Measurements from ENCODE around the gene THNSL1. TPM values are rescaled to one million over a fixed set of nuclear protein-coding genes. Genes with fewer than 3 reads are reported as not detected.

The THNSL1 gene
- total RNA-seq, 4 donors from 2014 or later, result 1.3 to 17.2 (median 5.1) TPM

DNA sequence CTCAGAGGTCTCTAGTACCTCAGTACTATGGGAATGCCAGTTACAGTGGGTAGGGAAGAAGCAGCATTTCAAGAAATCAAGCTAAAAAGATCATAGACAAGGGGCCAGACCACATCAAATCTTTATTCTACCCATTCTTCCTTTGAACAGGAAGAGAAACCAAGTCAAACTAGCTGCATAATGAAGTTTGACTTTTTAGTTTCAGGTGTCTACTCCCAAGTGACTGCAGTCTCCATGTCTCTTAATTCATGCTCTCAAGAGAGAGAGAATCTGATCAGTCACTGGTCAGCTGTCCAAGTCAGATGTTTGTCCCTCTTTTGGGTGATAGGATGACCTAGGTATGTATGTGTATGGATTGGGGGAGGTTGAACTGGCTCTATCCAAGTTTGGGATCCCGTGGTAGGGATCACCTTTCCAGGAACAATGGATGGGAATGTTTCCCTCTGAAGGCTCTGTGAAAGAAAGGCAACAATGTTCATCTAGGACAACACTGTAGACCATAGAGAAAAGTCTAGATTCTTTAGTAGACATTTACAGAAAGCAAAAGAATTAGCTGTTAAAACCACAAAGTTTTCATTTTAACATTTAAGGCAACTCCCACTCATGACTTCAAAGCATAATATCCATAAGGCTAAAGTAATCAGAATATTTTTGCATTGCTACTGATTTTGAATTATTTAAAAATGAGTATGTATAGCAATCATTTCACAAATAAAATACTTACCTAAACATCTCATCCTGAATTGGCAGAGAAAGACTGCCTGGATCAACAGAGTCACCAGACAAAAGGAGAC lies 33.9 kb upstream of the THNSL1 start:
- TF ChIP-seq POLR2A (IDR thresholded peaks at IDR 0.05), result no peak
- TF ChIP-seq, protein P1, sequence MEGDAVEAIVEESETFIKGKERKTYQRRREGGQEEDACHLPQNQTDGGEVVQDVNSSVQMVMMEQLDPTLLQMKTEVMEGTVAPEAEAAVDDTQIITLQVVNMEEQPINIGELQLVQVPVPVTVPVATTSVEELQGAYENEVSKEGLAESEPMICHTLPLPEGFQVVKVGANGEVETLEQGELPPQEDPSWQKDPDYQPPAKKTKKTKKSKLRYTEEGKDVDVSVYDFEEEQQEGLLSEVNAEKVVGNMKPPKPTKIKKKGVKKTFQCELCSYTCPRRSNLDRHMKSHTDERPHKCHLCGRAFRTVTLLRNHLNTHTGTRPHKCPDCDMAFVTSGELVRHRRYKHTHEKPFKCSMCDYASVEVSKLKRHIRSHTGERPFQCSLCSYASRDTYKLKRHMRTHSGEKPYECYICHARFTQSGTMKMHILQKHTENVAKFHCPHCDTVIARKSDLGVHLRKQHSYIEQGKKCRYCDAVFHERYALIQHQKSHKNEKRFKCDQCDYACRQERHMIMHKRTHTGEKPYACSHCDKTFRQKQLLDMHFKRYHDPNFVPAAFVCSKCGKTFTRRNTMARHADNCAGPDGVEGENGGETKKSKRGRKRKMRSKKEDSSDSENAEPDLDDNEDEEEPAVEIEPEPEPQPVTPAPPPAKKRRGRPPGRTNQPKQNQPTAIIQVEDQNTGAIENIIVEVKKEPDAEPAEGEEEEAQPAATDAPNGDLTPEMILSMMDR (IDR thresholded peaks at IDR 0.05), result no peak
- Histone ChIP-seq H3K4me1 (peaks cover 0 to 7% of the 10 kb centered on the region in 2 donors), H3K4me3 (no peak overlapping the region), H3K9me3 (no peaks in the 10 kb centered on the region), H3K36me3 (no peaks in the 10 kb centered on the region), H3K27me3 (no peaks in the 10 kb centered on the region), H3K27ac (peak overlapping the region in 1 of 2 donors; percentile 32)
- intact Hi-C loops (cut with DNase I; ENCODE audit: low total_unique reads), result no loop called here
- no peak for DNase-seq

DNA sequence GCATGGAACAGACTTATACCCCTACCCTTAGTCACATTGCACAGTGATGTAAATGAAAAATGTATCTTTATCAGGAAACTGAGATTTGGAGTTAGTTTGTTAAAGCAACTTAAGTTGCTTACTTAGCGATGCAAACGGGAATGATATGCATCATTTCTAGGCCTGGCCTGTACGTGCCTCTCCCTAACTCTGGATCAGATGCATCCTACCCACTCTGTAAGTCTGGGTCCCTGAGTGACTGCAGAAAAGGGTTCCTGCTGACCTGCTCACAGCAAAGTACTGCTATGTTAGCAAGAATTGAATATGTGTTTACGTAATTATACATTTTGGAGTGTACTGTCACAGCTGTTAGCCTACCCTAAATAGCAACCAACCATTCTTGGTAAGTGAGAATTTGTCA lies 33.3 kb upstream of the THNSL1 start:
- no peak overlapping the region for H3K27ac ChIP-seq
- no peak for DNase-seq
- TF ChIP-seq, protein P1 (IDR thresholded peaks at IDR 0.05), result no peak
- no peaks in the 10 kb centered on the region for H3K27me3 ChIP-seq
- no peaks in the 10 kb centered on the region for H3K9me3 ChIP-seq
- no peak overlapping the region for H3K4me3 ChIP-seq
- peaks cover 0 to 1% of the 10 kb centered on the region in 2 donors for H3K4me1 ChIP-seq
- no peaks in the 10 kb centered on the region for H3K36me3 ChIP-seq
- intact Hi-C loops (cut with DNase I; ENCODE audit: low total_unique reads), result no loop called here

DNA sequence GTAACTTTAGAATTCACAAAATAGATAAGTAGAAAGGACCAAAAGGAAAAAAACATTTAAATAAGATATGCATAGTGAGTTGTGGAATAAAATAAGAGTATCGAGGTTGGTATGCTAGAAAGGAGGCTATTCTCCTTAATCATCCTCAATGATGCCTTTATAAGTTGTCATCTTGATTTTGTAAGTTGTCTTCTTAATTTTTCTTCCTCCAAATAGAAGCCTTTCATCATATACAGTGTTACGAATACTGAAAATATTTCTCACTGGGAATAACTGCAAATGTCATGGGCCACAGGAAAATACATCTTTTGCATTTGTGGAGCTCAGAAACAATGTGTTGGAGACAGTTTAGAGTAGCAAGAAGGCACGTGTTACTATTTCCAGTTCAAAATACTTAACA lies 32.5 kb upstream of the THNSL1 start:
- Histone ChIP-seq H3K4me3 (no peak overlapping the region), H3K27ac (no peak overlapping the region), H3K36me3 (no peaks in the 10 kb centered on the region), H3K9me3 (no peaks in the 10 kb centered on the region), H3K27me3 (no peaks in the 10 kb centered on the region), H3K4me1 (no peaks in the 10 kb centered on the region)
- TF ChIP-seq, protein P1 (IDR thresholded peaks at IDR 0.05), result no peak
- no peak for TF ChIP-seq POLR2A (IDR thresholded peaks at IDR 0.05)
- no peak for DNase-seq
- intact Hi-C loops (cut with DNase I; ENCODE audit: low total_unique reads), result no loop called here

DNA sequence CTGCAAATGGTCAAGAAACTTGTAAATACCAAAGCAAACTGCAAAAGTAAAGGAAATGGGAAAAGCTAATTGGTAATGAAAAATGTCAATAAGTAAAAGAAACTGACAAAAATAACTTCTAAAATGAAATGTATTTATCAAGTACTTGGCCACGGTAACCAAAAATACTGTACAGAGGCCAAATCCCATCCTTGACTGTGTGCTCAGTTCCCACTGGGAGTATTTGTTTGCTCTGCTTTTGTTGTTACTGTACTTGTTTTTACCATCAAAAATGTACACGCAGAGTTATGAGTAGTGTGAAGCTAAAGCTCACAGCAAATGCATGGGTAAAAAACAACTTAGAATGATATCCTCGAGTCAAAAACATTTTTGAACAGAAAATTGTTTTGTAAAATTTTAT lies 31.5 kb upstream of the THNSL1 start:
- H3K4me3 ChIP-seq, result no peak overlapping the region
- no peak overlapping the region for H3K27ac ChIP-seq
- no peaks in the 10 kb centered on the region for H3K27me3 ChIP-seq
- TF ChIP-seq, protein P1 (IDR thresholded peaks at IDR 0.05), result no peak
- TF ChIP-seq POLR2A (IDR thresholded peaks at IDR 0.05), result no peak
- H3K36me3 ChIP-seq, result no peaks in the 10 kb centered on the region
- intact Hi-C loops (cut with DNase I; ENCODE audit: low total_unique reads), result no loop called here
- no peaks in the 10 kb centered on the region for H3K4me1 ChIP-seq
- H3K9me3 ChIP-seq, result no peaks in the 10 kb centered on the region
- no peak for DNase-seq

DNA sequence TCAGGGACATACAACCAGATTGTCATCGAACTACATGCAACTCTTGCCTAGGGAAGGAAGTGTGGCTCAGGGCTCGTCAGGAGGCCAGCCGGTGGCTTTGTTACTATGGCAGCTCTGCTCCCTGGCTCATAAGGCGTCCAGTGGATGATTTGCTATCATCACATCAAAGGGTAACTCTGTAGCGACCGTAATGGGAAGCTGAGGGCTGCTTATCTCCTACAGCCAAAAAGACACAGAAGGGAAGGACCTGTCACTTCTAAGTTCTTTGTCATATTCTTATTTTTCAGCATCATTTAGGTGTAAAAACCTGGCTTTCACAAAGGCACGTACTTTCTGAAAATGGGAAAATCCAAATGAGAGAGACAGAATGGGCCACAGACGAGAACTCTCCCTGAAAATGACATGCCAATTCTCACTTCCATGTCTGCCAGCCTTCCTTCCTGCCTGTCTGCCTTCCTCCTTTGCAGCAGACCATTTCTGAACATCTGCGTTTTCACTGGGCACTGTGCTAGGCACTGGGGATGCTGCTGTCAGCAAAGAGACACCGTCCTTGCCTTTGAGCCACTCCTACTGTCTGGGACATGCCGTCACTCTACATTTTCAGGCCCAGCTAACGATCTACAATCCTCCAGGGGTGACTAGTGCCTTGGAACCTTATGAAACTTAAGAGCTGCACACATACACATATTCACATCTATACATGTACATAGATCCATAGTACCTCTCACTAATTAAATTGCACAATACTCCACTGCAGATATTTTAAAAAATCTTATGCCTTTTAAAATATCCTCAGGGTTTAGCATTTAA lies 27.4 kb upstream of the THNSL1 start:
- no peaks in the 10 kb centered on the region for H3K27me3 ChIP-seq
- TF ChIP-seq, protein P1 (IDR thresholded peaks at IDR 0.05), result no peak
- no peak for TF ChIP-seq POLR2A (IDR thresholded peaks at IDR 0.05)
- intact Hi-C loops (cut with DNase I; ENCODE audit: low total_unique reads), result no loop called here
- H3K36me3 ChIP-seq, result no peaks in the 10 kb centered on the region
- DNase-seq, result no peak
- no peaks in the 10 kb centered on the region for H3K4me1 ChIP-seq
- no peak overlapping the region for H3K27ac ChIP-seq
- H3K9me3 ChIP-seq, result no peaks in the 10 kb centered on the region
- no peak overlapping the region for H3K4me3 ChIP-seq
